GM19238 (cell line): ENCODE data around the gene TMEM220.

Experiments
- DNase-seq: peaks from one replicate; pipeline ENCODE4 v3.0.0; 2011; ENCODE audit warnings: low spot score; ENCODE audit not compliant: insufficient read length

Gene TMEM220

DNA sequence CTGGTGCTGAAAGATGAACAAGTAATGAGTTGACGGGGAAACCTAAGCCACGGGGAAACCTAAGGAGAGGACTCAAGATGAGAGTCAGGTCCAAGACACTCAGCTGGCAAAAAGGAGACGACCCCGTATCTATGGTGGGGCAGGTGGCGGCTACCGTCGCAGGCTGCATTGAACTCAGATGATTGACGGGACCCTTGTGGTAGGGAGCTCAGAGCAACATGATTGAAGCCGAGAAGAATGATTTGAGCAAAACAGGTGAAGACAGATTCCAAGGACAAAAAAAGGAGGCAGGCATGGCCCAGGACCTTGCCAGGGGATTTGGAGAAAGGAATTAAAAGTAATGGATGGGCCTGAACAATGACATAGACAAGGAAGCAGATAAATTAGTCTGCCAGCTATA lies 65.3 kb downstream of the TMEM220 start:
- no peak for DNase-seq
